Measurements from ENCODE around the gene UQCRQ.

The UQCRQ gene

GRCh38 chr5:132866342-132867045 lies at the start of gene UQCRQ, which contains the start of gene GDF9:
TSS of gene UQCRQ (plus strand) at chr5:132866642. CDS start at chr5:132866882, 240 bp downstream.
TSS of gene GDF9 (minus strand) at chr5:132866469. CDS start at chr5:132864533, 1,936 bp downstream.
- in situ Hi-C loops (cut with MboI; ENCODE audit: low sequenced_read_pairs) = no loop called here

GRCh38 chr5:132817011-132817410 lies 49.4 kb upstream of the UQCRQ start:
- in situ Hi-C loops (cut with MboI; ENCODE audit: low sequenced_read_pairs) = no loop called here

GRCh38 chr5:132819468-132819867 lies 47.0 kb upstream of the UQCRQ start:
- in situ Hi-C loops (cut with MboI; ENCODE audit: low sequenced_read_pairs) = no loop called here

- in situ Hi-C loops (cut with MboI; ENCODE audit: low sequenced_read_pairs) = no loop called here
These were observed 46.2 kb upstream of the UQCRQ start for GRCh38 chr5:132820162-132820754.

GRCh38 chr5:132821350-132821749 lies 45.1 kb upstream of the UQCRQ start:
- in situ Hi-C loops (cut with MboI; ENCODE audit: low sequenced_read_pairs) = no loop called here

GRCh38 chr5:132821791-132822190 lies 44.7 kb upstream of the UQCRQ start:
- in situ Hi-C loops (cut with MboI; ENCODE audit: low sequenced_read_pairs) = no loop called here

- in situ Hi-C loops (cut with MboI; ENCODE audit: low sequenced_read_pairs) = no loop called here
These were observed 43.6 kb upstream of the UQCRQ start for GRCh38 chr5:132822650-132823480.

- in situ Hi-C loops (cut with MboI; ENCODE audit: low sequenced_read_pairs) = no loop called here
These were observed 42.9 kb upstream of the UQCRQ start for GRCh38 chr5:132823481-132824050.

- in situ Hi-C loops (cut with MboI; ENCODE audit: low sequenced_read_pairs) = no loop called here
These were observed 42.0 kb upstream of the UQCRQ start for GRCh38 chr5:132824426-132824825.

- in situ Hi-C loops (cut with MboI; ENCODE audit: low sequenced_read_pairs) = loop anchor here (25.0 kb wide), 1 partner anchor 438 kb away; no protein-coding TSS in a partner anchor
These were observed 41.2 kb upstream of the UQCRQ start for GRCh38 chr5:132825033-132825833.

- in situ Hi-C loops (cut with MboI; ENCODE audit: low sequenced_read_pairs) = loop anchor here (25.0 kb wide), 1 partner anchor 439 kb away; no protein-coding TSS in a partner anchor
These were observed 40.5 kb upstream of the UQCRQ start for GRCh38 chr5:132825834-132826391.

- in situ Hi-C loops (cut with MboI; ENCODE audit: low sequenced_read_pairs) = loop anchor here (25.0 kb wide), 1 partner anchor 439 kb away; no protein-coding TSS in a partner anchor
These were observed 39.9 kb upstream of the UQCRQ start for GRCh38 chr5:132826424-132827082.

- in situ Hi-C loops (cut with MboI; ENCODE audit: low sequenced_read_pairs) = loop anchor here (25.0 kb wide), 1 partner anchor 441 kb away; no protein-coding TSS in a partner anchor
These were observed 38.3 kb upstream of the UQCRQ start for GRCh38 chr5:132827943-132828673.

- in situ Hi-C loops (cut with MboI; ENCODE audit: low sequenced_read_pairs) = loop anchor here (25.0 kb wide), 1 partner anchor 442 kb away; no protein-coding TSS in a partner anchor
These were observed 37.5 kb upstream of the UQCRQ start for GRCh38 chr5:132828846-132829494.

GRCh38 chr5:132829742-132830435 lies 36.6 kb upstream of the UQCRQ start:
- in situ Hi-C loops (cut with MboI; ENCODE audit: low sequenced_read_pairs) = loop anchor here (25.0 kb wide), 1 partner anchor 443 kb away; no protein-coding TSS in a partner anchor

GRCh38 chr5:132830436-132831094 lies 35.9 kb upstream of the UQCRQ start, which contains the start of gene SHROOM1:
TSS of gene SHROOM1 (minus strand) at chr5:132830647. CDS start at chr5:132826140, 4,507 bp downstream.
- in situ Hi-C loops (cut with MboI; ENCODE audit: low sequenced_read_pairs) = loop anchor here (25.0 kb wide), 1 partner anchor 443 kb away; no protein-coding TSS in a partner anchor
